Muscle of leg (tissue), 11 donors: ENCODE results near the gene SIL1. TPM values are rescaled to one million over a fixed set of nuclear protein-coding genes. Genes with fewer than 3 reads are reported as not detected.

ENCODE experiments used
- DNase-seq: peaks from one replicate; pipeline ENCODE4 v3.0.0; 2013
- H3K27ac ChIP-seq: one replicate; pipeline ENCODE4 v1.5.1; 2013; ENCODE audit warnings: mild to moderate bottlenecking, low read length, control low read depth
- H3K27me3 ChIP-seq: one replicate; pipeline ENCODE4 v1.6.1; 2013; ENCODE audit warnings: low read length; ENCODE audit not compliant: control insufficient read depth, insufficient read depth
- H3K36me3 ChIP-seq: one replicate; pipeline ENCODE4 v1.6.1; 2013; ENCODE audit warnings: low read length; ENCODE audit not compliant: control insufficient read depth, insufficient read depth
- H3K4me1 ChIP-seq: one replicate; pipeline ENCODE4 v1.6.1; 2013; ENCODE audit warnings: low read length; ENCODE audit not compliant: control insufficient read depth, insufficient read depth
- H3K4me3 ChIP-seq: one replicate; pipeline ENCODE4 v1.5.1; 2013; ENCODE audit warnings: low read length, control low read depth
- H3K9me3 ChIP-seq: replicated peaks from 2 replicates; pipeline ENCODE4 v1.6.1; 2013; ENCODE audit warnings: low read depth, low read length; ENCODE audit not compliant: control insufficient read depth
- WGBS: methylation state at CpG from one replicate; pipeline ENCODE4 v1.1.5; 2013; ENCODE audit warnings: missing lambda C conversion rate; ENCODE audit not compliant: insufficient coverage; 5-methylcytosine and 5-hydroxymethylcytosine counted together
- polyA plus RNA-seq, 8 donors: library from polyadenylated mRNA; unstranded; fragments of 120-200 nt; gene quantifications; one replicate each; pipeline versions ENCODE4 v1.2.1 to v1.2.3, GENCODE V29; 2013; ENCODE audit warnings: inconsistent platforms in 1 of 8, low replicate concordance in 1 of 8; ENCODE audit not compliant: insufficient read length in 8 of 8, insufficient read depth in 1 of 8
- total RNA-seq: library from RNA; stranded (reverse); fragments of 120-200 nt; gene quantifications from one replicate; pipeline ENCODE4 v1.2.4, GENCODE V29; 2013

The SIL1 gene
- total and polyA plus RNA-seq, 9 donors, result 20.0 to 34.7 (median 26.4) TPM

DNA sequence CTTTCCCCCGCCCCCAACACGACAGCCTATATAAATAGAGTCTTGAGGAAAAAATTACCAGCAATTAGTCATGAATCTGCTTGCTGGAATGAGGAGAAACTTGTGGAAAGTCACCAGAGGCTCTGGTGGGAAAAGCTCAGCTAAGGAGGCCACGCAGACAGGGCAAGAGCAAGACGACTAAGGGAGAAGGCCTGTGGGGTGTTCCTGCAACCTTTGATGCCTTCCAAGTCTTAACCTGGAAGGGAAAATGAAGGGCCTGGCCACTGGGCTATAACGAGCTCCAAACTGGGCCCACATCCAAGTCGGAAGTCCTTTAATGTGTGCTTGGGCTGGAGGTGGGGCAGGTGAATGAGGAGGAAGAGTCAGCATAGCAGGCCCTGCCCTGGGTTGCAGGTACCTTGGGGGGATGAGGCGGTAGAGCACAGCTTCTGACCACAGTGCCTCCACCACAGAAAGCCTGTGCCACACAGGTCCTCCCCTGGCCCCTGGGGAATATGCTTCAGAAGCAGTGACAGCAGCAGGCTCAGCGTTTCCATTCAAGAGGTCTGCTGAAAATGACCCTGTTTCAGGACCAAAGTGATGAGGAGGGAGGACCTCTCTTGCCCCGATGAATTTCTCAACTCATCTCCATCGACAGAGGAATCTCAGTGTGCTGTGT, 230.2 kb downstream of the SIL1 start:
- peaks cover 60% of the 10 kb centered on the region for H3K4me1 ChIP-seq
- H3K36me3 ChIP-seq, result no peaks in the 10 kb centered on the region
- H3K9me3 ChIP-seq, result no peaks in the 10 kb centered on the region
- H3K27me3 ChIP-seq, result no peaks in the 10 kb centered on the region
- WGBS, result 77% methylated on average over 7 of the region's 10 CpGs
- no peak overlapping the region for H3K4me3 ChIP-seq
- no peak overlapping the region for H3K27ac ChIP-seq
- no peak for DNase-seq

DNA sequence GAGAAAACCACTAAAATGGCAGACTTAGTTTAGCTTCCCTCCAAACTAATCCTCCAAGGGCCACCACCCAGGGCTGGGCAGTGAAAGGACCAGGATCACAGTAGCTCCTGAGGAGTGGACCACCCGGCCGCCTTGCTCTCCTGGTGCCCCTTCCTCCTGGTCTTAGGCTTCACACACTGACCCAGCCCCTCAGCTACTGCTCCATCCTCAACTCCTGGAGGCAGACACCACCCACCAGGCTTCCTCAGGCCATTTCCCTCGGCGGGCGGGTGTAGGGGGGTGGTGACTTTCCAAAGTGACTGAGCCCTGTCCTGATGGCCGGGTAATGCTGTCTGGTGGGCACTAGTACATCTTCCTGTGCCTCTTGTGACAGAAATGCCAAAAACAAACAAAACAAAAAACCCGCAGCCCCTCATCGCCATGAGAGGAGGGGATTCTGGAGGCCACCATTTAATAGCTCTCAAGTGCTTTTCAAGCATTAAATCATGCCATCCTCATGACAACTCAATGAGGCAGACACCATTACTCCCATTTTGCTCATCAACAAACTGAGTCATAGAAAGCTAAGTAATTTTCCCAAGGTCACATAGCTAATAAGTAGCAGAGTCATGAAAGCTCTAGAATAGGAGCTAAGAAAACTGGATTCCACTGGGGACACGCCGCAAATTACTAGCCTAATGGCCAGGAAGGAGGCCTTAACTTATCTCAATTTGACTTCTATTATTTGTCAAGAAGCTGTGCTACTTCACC, 231.8 kb downstream of the SIL1 start:
- WGBS, result 100% methylated on average over 2 of the region's 10 CpGs
- H3K4me1 ChIP-seq, result peaks cover 48% of the 10 kb centered on the region

DNA sequence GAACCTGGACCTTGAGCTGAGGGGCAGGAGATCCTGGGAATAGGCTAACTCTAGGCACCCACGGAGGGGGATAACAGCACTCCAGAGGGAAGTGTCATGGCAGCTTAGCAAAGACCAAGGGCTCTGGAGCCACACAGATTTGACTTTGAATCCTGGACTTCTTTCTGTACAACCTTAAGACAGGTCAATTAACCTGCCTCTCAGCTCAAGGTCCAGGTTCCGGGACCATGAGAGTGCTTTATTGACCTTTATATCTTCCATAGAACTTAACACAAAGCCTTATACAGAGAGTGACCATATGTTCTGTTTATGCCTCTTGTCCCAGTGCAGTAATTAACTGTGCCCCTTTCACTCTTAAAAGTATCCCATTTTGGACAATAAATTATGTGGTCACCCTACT, 232.5 kb downstream of the SIL1 start:
- Histone ChIP-seq H3K36me3 (no peaks in the 10 kb centered on the region), H3K9me3 (no peaks in the 10 kb centered on the region), H3K4me3 (no peak overlapping the region), H3K27me3 (no peaks in the 10 kb centered on the region), H3K4me1 (peaks cover 41% of the 10 kb centered on the region), H3K27ac (no peak overlapping the region)
- WGBS, result 67% methylated on average over 1 of the region's 2 CpGs
- no peak for DNase-seq

More for the DNA sequence above, 231.8 kb downstream of the SIL1 start:
- H3K27me3 ChIP-seq, result no peaks in the 10 kb centered on the region
- no peak overlapping the region for H3K27ac ChIP-seq
- H3K4me3 ChIP-seq, result no peak overlapping the region
- DNase-seq, result no peak
- no peaks in the 10 kb centered on the region for H3K9me3 ChIP-seq
- H3K36me3 ChIP-seq, result no peaks in the 10 kb centered on the region

DNA sequence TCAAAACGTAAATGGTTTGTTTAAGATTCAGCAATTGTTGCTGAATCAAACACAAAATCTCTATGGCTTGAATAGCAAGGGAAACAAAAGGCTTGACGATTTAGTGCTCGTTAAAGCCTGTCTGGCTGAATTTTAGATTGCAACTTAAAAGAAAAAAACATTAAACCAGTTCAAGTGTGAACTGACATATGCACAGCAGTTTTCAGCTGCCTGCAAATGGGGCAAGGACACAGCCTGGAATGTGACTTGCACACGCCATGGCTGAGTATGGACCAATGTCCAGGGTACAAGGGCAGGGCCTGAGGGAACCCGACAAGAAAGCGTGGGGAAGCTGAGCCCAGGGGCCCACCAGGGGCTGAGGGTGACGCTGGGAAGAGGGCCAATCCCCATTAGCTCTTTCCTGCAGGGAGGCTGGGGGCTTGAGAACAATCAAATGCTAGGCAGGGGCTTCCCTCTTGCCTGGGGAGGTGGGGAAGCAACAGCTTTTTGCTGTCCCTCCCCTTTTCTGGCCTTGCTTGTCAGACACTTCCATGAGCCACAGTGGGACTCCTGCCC, 233.4 kb downstream of the SIL1 start:
- 34% methylated on average over 3 of the region's 7 CpGs for WGBS
- Histone ChIP-seq H3K27me3 (no peaks in the 10 kb centered on the region), H3K4me3 (no peak overlapping the region), H3K27ac (peak overlapping the region; percentile 33), H3K9me3 (no peaks in the 10 kb centered on the region), H3K36me3 (no peaks in the 10 kb centered on the region), H3K4me1 (peaks cover 33% of the 10 kb centered on the region)
- DNase-seq, result no peak

DNA sequence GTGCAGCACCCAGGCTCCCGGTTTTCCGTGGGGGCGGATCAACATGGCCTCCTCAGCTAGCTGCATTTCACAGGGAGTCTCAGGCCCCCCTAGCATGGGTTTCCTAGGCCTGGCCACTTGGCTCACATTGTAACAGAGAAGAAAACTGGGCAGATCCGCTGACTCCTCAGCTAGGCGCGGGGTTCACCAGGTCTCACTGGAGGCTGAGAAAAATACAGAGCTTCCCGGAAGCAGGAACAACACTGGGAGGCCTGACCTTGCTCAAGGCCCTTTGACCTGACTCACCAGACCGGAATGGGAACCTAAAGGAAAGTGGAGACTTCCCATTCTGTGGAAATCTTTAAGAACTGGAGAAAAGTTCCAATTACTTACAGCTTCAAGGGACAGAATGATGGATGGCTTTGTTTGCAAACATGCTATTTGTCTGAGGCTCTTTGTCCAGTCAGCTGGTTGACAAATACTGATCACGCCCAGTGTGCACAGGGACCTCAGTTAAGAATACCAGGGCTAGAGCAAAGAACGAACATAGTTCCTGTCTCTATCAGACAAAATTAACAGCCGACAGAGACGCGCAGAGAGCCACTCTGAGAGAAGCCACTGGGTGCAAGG, 234.3 kb downstream of the SIL1 start:
- Histone ChIP-seq H3K27ac (no peak overlapping the region), H3K4me3 (no peak overlapping the region), H3K27me3 (no peaks in the 10 kb centered on the region), H3K36me3 (no peaks in the 10 kb centered on the region), H3K9me3 (no peaks in the 10 kb centered on the region), H3K4me1 (peaks cover 24% of the 10 kb centered on the region)
- WGBS, result 72% methylated on average over 12 of the region's 13 CpGs
- no peak for DNase-seq

DNA sequence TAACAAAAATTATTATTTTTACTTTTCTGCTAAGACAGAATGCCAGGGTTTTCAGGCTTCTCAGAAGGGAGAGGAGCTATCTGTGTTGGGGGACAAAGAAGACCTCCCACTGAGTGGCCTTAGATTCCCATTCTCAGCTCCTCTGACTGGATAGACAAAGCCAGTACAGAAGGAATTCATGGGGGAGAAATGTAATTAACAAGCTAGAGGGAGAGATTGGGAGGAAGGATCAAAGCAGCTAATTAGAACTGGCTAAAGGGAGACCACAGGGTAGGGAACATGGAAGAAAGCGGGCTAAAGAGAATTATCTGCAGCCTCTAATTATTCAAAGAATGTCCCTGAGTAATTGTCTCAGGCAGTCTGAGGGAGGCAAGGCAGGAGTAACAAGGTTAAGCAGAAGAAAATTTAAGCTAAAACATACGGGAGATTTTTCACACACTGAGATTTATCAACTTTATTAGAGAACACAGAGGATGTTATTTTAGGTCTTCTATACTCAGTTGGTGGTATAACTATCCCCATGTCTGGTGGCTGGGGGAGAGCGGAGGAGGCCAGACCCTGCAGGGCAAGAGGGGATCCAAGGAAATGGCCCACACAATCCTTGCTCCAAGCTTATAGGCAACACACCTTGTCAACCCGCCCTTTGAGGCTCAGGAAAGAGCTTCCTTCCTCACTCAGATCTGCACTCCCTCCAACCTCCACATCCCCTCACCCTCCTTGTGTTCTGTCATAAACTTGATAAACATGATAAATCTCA, 235.4 kb downstream of the SIL1 start:
- WGBS, result no CpG with 5 or more reads among the region's 4 CpGs
- no peaks in the 10 kb centered on the region for H3K9me3 ChIP-seq

DNA sequence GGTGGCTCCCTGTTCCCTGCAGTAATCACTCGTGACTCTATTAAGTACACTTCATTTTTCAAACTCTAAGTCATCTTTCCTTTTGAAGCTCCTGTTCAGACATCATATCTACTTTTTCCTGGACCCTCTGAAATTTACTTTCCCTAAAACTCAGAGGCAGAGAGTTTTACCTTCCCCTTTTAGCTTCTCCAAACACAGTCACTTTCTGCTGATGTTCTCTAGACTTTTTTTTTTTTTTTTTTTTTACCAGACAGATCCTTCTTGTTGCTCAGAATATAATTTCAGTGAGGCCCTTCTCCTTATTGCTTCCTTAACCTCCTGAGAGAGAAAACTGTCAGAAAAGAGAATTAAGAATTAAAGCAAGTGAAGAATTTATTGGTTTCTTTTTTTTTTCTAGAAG, 236.4 kb downstream of the SIL1 start:
- Histone ChIP-seq H3K27me3 (no peaks in the 10 kb centered on the region), H3K27ac (no peak overlapping the region), H3K4me1 (peaks cover 19% of the 10 kb centered on the region), H3K36me3 (no peaks in the 10 kb centered on the region), H3K4me3 (no peak overlapping the region), H3K9me3 (no peaks in the 10 kb centered on the region)
- no peak for DNase-seq
- 80% methylated on average over 1 of the region's 1 CpG for WGBS

More for the DNA sequence above, 235.4 kb downstream of the SIL1 start:
- H3K36me3 ChIP-seq, result no peaks in the 10 kb centered on the region
- H3K27me3 ChIP-seq, result no peaks in the 10 kb centered on the region
- no peak for DNase-seq
- H3K27ac ChIP-seq, result no peak overlapping the region
- peaks cover 19% of the 10 kb centered on the region for H3K4me1 ChIP-seq
- no peak overlapping the region for H3K4me3 ChIP-seq

DNA sequence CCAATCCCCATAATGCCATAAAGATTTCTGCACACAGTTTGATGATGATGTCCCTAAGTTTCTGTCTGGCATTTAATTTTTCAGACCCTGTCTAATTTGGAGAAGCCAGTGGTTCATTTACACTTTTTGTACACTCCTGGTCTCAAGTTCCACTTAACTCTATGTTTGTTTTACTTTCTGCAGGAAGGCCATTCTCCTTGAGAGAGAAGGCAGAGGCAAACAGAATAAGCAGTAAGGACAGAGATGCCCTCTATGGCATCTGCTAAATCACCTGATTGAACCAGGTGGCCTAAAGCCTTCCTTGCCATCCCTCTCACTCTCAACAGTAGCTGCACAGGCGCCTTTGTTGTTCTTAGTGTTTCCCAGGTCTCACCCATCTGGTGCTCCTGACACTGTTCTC, 236.9 kb downstream of the SIL1 start:
- WGBS, result 89% methylated on average over 1 of the region's 1 CpG
- H3K4me3 ChIP-seq, result no peak overlapping the region
- H3K27ac ChIP-seq, result no peak overlapping the region
- no peaks in the 10 kb centered on the region for H3K9me3 ChIP-seq
- no peak for DNase-seq
- H3K27me3 ChIP-seq, result no peaks in the 10 kb centered on the region
- peaks cover 20% of the 10 kb centered on the region for H3K4me1 ChIP-seq
- no peaks in the 10 kb centered on the region for H3K36me3 ChIP-seq

DNA sequence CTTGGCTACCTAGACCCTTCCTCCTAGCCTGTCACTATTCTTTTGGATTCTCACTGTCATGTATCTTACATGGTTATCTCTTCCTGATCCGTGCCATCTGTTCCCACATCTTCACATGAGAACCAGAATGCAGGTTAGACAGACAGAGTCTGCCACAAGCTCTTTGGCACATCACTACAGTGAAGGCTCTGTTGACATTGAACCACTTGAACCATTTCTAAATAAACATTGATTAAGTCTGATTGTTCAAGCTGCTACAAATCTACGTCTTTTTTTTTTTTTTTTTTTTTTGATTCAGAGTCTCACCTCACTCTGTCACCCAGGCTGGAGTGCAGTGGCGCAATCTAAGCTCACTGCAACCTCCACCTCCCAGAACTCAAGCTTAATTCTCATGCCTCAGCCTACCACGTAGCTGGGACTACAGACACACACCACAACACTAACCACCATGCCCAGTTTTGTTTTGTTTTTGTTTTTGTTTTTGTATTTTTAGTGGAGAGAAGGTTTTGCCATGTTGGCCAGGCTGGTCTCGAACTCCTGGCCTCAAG, 237.9 kb downstream of the SIL1 start:
- Histone ChIP-seq H3K36me3 (no peaks in the 10 kb centered on the region), H3K9me3 (no peaks in the 10 kb centered on the region), H3K4me3 (no peak overlapping the region), H3K27ac (no peak overlapping the region), H3K27me3 (no peaks in the 10 kb centered on the region), H3K4me1 (peaks cover 30% of the 10 kb centered on the region)
- DNase-seq, result no peak
- WGBS, result no CpG with 5 or more reads among the region's 5 CpGs
